ENCODE results near the gene HSF2BP.

The HSF2BP gene

GRCh38 chr21:43694437-43695079 lies 35.3 kb upstream of the HSF2BP start:
- Histone ChIP-seq H3K4me3 (ENCODE audit: low read depth, low read length) (no peak overlapping the region), H3K36me3 (replicated peaks) (peaks cover 47% of the 10 kb centered on the region), H3K27ac (no peak overlapping the region), H3K27me3 (replicated peaks) (no peaks in the 10 kb centered on the region)
- TF ChIP-seq CTCF (IDR thresholded peaks at IDR 0.05; ENCODE audit: low read depth, low read length, missing control alignments): no peak
- no peak for DNase-seq
- in situ Hi-C loops (cut with HindIII; ENCODE audit: low pct_ligation_motif_present, low sequenced_read_pairs): no loop called here

- Histone ChIP-seq H3K27ac (no peak overlapping the region), H3K36me3 (replicated peaks) (peaks cover 52% of the 10 kb centered on the region), H3K27me3 (replicated peaks) (no peaks in the 10 kb centered on the region), H3K4me3 (ENCODE audit: low read depth, low read length) (no peak overlapping the region)
- TF ChIP-seq CTCF (IDR thresholded peaks at IDR 0.05; ENCODE audit: low read depth, low read length, missing control alignments): no peak
- no peak for DNase-seq
- in situ Hi-C loops (cut with HindIII; ENCODE audit: low pct_ligation_motif_present, low sequenced_read_pairs): no loop called here
Measured at GRCh38 chr21:43693981-43694380, 34.7 kb upstream of the HSF2BP start.

- in situ Hi-C loops (cut with HindIII; ENCODE audit: low pct_ligation_motif_present, low sequenced_read_pairs): no loop called here
- Histone ChIP-seq H3K36me3 (replicated peaks) (peaks cover 61% of the 10 kb centered on the region), H3K4me3 (ENCODE audit: low read depth, low read length) (no peak overlapping the region), H3K27me3 (replicated peaks) (no peaks in the 10 kb centered on the region), H3K27ac (no peak overlapping the region)
- no peak for DNase-seq
- TF ChIP-seq CTCF (IDR thresholded peaks at IDR 0.05; ENCODE audit: low read depth, low read length, missing control alignments): no peak
Measured at GRCh38 chr21:43692949-43693348, 33.7 kb upstream of the HSF2BP start.

GRCh38 chr21:43691801-43692200 lies 32.5 kb upstream of the HSF2BP start:
- H3K36me3 ChIP-seq (replicated peaks): peaks cover 70% of the 10 kb centered on the region
- H3K27ac ChIP-seq: no peak overlapping the region
- no peak for TF ChIP-seq CTCF (IDR thresholded peaks at IDR 0.05; ENCODE audit: low read depth, low read length, missing control alignments)
- no peaks in the 10 kb centered on the region for H3K27me3 ChIP-seq (replicated peaks)
- no peak for DNase-seq
- in situ Hi-C loops (cut with HindIII; ENCODE audit: low pct_ligation_motif_present, low sequenced_read_pairs): no loop called here
- no peak overlapping the region for H3K4me3 ChIP-seq (ENCODE audit: low read depth, low read length)

DNA sequence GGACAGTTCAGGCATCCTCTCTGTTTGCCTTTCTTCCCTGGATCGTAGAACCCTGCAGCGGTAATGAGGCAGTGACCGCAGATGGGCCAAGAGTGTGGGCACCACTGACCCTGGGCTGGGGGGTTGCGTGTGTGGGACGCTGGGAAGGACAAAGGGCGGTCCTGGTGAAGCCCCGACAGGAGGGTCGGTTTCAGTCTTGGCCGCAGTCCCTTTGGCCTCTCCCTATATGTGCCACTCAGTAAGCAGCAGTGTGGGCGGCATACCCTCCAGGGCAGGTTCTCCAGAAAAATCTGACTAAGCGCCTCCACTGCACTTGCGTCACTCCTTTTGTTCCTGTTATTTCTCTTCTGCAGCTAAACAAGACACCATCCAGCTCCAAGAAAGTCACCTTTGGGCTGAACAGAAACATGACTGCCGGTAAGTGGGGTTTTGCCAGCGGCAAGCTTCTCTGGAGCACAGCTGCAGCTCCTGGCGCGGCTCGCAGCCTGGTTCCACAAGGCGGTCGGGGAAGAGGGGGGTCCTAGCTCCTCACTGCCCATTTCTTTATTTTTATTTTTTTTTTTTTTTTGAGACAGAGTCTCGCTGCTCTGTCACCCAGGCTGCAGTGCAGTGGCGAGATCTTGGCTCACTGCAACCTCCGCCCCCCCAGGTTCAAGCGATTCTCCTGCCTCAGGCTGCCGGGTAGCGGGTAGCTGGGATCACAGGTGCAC lies 32.0 kb upstream of the HSF2BP start:
- H3K36me3 ChIP-seq (replicated peaks): peaks cover 75% of the 10 kb centered on the region
- TF ChIP-seq CTCF (IDR thresholded peaks at IDR 0.05; ENCODE audit: low read depth, low read length, missing control alignments): no peak
- H3K27ac ChIP-seq: no peak overlapping the region
- in situ Hi-C loops (cut with HindIII; ENCODE audit: low pct_ligation_motif_present, low sequenced_read_pairs): no loop called here
- no peak for DNase-seq
- H3K4me3 ChIP-seq (ENCODE audit: low read depth, low read length): no peak overlapping the region
- no peaks in the 10 kb centered on the region for H3K27me3 ChIP-seq (replicated peaks)

Measured in brain microvascular endothelial cell (primary cell).